Measurements from ENCODE around the gene C1orf159.
"Not testable (repeated sequence)": the region's sequence is repeated elsewhere in the genome, so short reads cannot be mapped to it uniquely, and the experiment has no call there.

C1orf159 gene

GRCh38 chr1:1156140-1157032 lies 40.5 kb upstream of the C1orf159 start:
- no peaks in the 10 kb centered on the region for H3K9me2 ChIP-seq (replicated peaks; ENCODE audit: insufficient read depth, low read length)
- H3K9me3 ChIP-seq (replicated peaks; ENCODE audit: insufficient read depth, low read length) = no peaks in the 10 kb centered on the region
- H3K9ac ChIP-seq (ENCODE audit: low read length) = no peak overlapping the region
- no peaks in the 10 kb centered on the region for H4K20me1 ChIP-seq (ENCODE audit: insufficient read depth, low read length)
- H3K4me1 ChIP-seq (ENCODE audit: low read length) = no peaks in the 10 kb centered on the region
- no peaks in the 10 kb centered on the region for H3K79me2 ChIP-seq (ENCODE audit: low read length)
- no peak overlapping the region for H3K27ac ChIP-seq (ENCODE audit: low read length)
- H3F3A ChIP-seq (ENCODE audit: insufficient read depth, low read length) = no peaks in the 10 kb centered on the region
- H3K4me3 ChIP-seq (ENCODE audit: low read length) = no peak overlapping the region
- H3K4me2 ChIP-seq (ENCODE audit: low read depth, low read length) = no peak overlapping the region
- H3K36me3 ChIP-seq (replicated peaks; ENCODE audit: insufficient read depth, low read length) = no peaks in the 10 kb centered on the region
- no peak overlapping the region for H2AFZ ChIP-seq (ENCODE audit: low read length)
- peaks cover 76% of the 10 kb centered on the region for H3K27me3 ChIP-seq (replicated peaks; ENCODE audit: insufficient read depth, low read length)
- no peak for DNase-seq
- TF ChIP-seq EZH2 (optimal IDR thresholded peaks at IDR 0.05; ENCODE audit: low read depth, low read length) (no peak), CTCF (IDR thresholded peaks at IDR 0.05; ENCODE audit: low read length) (no peak), EZH2phosphoT487 (IDR thresholded peaks at IDR 0.05; ENCODE audit: low read length) (no peak)

GRCh38 chr1:1155258-1155657 lies 39.4 kb upstream of the C1orf159 start:
- no peak for TF ChIP-seq EZH2 (optimal IDR thresholded peaks at IDR 0.05; ENCODE audit: low read depth, low read length)
- TF ChIP-seq EZH2phosphoT487 (IDR thresholded peaks at IDR 0.05; ENCODE audit: low read length) = no peak
- no peak for TF ChIP-seq CTCF (IDR thresholded peaks at IDR 0.05; ENCODE audit: low read length)
- Histone ChIP-seq H3K79me2 (ENCODE audit: low read length) (no peaks in the 10 kb centered on the region), H3K9ac (ENCODE audit: low read length) (no peak overlapping the region), H3K9me2 (replicated peaks; ENCODE audit: insufficient read depth, low read length) (no peaks in the 10 kb centered on the region), H3K27me3 (replicated peaks; ENCODE audit: insufficient read depth, low read length) (peaks cover 76% of the 10 kb centered on the region), H3K36me3 (replicated peaks; ENCODE audit: insufficient read depth, low read length) (no peaks in the 10 kb centered on the region), H3K4me1 (ENCODE audit: low read length) (no peaks in the 10 kb centered on the region), H3K27ac (ENCODE audit: low read length) (no peak overlapping the region), H3F3A (ENCODE audit: insufficient read depth, low read length) (no peaks in the 10 kb centered on the region), H2AFZ (ENCODE audit: low read length) (no peak overlapping the region), H3K4me3 (ENCODE audit: low read length) (no peak overlapping the region), H4K20me1 (ENCODE audit: insufficient read depth, low read length) (no peaks in the 10 kb centered on the region), H3K9me3 (replicated peaks; ENCODE audit: insufficient read depth, low read length) (no peaks in the 10 kb centered on the region), H3K4me2 (ENCODE audit: low read depth, low read length) (no peak overlapping the region)
- no peak for DNase-seq

GRCh38 chr1:1153874-1154273 lies 38.0 kb upstream of the C1orf159 start:
- Histone ChIP-seq H3K9me3 (replicated peaks; ENCODE audit: insufficient read depth, low read length) (no peaks in the 10 kb centered on the region), H3K27ac (ENCODE audit: low read length) (no peak overlapping the region), H3K36me3 (replicated peaks; ENCODE audit: insufficient read depth, low read length) (no peaks in the 10 kb centered on the region), H2AFZ (ENCODE audit: low read length) (no peak overlapping the region), H3K4me2 (ENCODE audit: low read depth, low read length) (no peak overlapping the region), H3K9ac (ENCODE audit: low read length) (no peak overlapping the region), H3K27me3 (replicated peaks; ENCODE audit: insufficient read depth, low read length) (peaks cover 72% of the 10 kb centered on the region), H4K20me1 (ENCODE audit: insufficient read depth, low read length) (no peaks in the 10 kb centered on the region), H3F3A (ENCODE audit: insufficient read depth, low read length) (no peaks in the 10 kb centered on the region), H3K79me2 (ENCODE audit: low read length) (no peaks in the 10 kb centered on the region), H3K4me3 (ENCODE audit: low read length) (no peak overlapping the region), H3K9me2 (replicated peaks; ENCODE audit: insufficient read depth, low read length) (no peaks in the 10 kb centered on the region), H3K4me1 (ENCODE audit: low read length) (0 out of 2 replicates have a peak, but pooled peaks cover 2% of the 10 kb centered on the region)
- TF ChIP-seq EZH2 (optimal IDR thresholded peaks at IDR 0.05; ENCODE audit: low read depth, low read length) (no peak), CTCF (IDR thresholded peaks at IDR 0.05; ENCODE audit: low read length) (no peak), EZH2phosphoT487 (IDR thresholded peaks at IDR 0.05; ENCODE audit: low read length) (no peak)
- no peak for DNase-seq

GRCh38 chr1:1153215-1153614 lies 37.3 kb upstream of the C1orf159 start:
- not testable (repeated sequence) for H3K4me3 ChIP-seq (ENCODE audit: low read length); H3K79me2 ChIP-seq (ENCODE audit: low read length); H4K20me1 ChIP-seq (ENCODE audit: insufficient read depth, low read length); H3K9ac ChIP-seq (ENCODE audit: low read length); H3F3A ChIP-seq (ENCODE audit: insufficient read depth, low read length); H3K27ac ChIP-seq (ENCODE audit: low read length); H3K36me3 ChIP-seq (replicated peaks; ENCODE audit: insufficient read depth, low read length); H2AFZ ChIP-seq (ENCODE audit: low read length); H3K4me2 ChIP-seq (ENCODE audit: low read depth, low read length); H3K9me2 ChIP-seq (replicated peaks; ENCODE audit: insufficient read depth, low read length); DNase-seq; H3K9me3 ChIP-seq (replicated peaks; ENCODE audit: insufficient read depth, low read length); H3K4me1 ChIP-seq (ENCODE audit: low read length)
- H3K27me3 ChIP-seq (replicated peaks; ENCODE audit: insufficient read depth, low read length) = peaks cover 72% of the 10 kb centered on the region

- H3K4me2 ChIP-seq (ENCODE audit: low read depth, low read length); H2AFZ ChIP-seq (ENCODE audit: low read length); H3K9me2 ChIP-seq (replicated peaks; ENCODE audit: insufficient read depth, low read length); H3K36me3 ChIP-seq (replicated peaks; ENCODE audit: insufficient read depth, low read length); H3F3A ChIP-seq (ENCODE audit: insufficient read depth, low read length); H3K79me2 ChIP-seq (ENCODE audit: low read length); H3K4me3 ChIP-seq (ENCODE audit: low read length); H3K27ac ChIP-seq (ENCODE audit: low read length); DNase-seq; H4K20me1 ChIP-seq (ENCODE audit: insufficient read depth, low read length); H3K9me3 ChIP-seq (replicated peaks; ENCODE audit: insufficient read depth, low read length); H3K9ac ChIP-seq (ENCODE audit: low read length); H3K4me1 ChIP-seq (ENCODE audit: low read length): not testable (repeated sequence)
- H3K27me3 ChIP-seq (replicated peaks; ENCODE audit: insufficient read depth, low read length) = peaks cover 75% of the 10 kb centered on the region
Observed at GRCh38 chr1:1152431-1152830, 36.5 kb upstream of the C1orf159 start.
